ENCODE measurements around the gene EFHC2.

DNA sequence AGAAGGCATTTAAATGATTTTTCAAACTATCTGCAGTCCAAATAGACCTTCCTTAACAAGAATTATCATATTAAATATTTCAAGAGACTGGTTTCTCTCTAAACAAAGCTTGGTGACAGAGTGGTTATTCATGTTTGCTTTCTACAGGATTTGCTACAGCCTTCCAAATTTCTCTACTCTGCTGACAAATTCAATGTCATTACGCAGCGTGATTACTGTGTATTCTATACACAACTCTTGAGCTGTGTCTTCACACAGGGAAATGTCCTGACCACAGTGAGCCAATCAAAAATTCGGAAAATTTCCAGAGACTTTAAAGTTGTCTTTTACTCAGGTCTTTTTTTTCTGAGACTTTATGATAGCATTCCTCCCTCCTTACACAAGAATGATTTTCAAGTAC is 75.6 kb downstream of the EFHC2 start:
- TF ChIP-seq, protein P1, sequence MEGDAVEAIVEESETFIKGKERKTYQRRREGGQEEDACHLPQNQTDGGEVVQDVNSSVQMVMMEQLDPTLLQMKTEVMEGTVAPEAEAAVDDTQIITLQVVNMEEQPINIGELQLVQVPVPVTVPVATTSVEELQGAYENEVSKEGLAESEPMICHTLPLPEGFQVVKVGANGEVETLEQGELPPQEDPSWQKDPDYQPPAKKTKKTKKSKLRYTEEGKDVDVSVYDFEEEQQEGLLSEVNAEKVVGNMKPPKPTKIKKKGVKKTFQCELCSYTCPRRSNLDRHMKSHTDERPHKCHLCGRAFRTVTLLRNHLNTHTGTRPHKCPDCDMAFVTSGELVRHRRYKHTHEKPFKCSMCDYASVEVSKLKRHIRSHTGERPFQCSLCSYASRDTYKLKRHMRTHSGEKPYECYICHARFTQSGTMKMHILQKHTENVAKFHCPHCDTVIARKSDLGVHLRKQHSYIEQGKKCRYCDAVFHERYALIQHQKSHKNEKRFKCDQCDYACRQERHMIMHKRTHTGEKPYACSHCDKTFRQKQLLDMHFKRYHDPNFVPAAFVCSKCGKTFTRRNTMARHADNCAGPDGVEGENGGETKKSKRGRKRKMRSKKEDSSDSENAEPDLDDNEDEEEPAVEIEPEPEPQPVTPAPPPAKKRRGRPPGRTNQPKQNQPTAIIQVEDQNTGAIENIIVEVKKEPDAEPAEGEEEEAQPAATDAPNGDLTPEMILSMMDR (IDR thresholded peaks at IDR 0.05) = no peak
- TF ChIP-seq EP300 (IDR thresholded peaks at IDR 0.05) (no peak), POLR2A (IDR thresholded peaks at IDR 0.05) (no peak)

Measured in suprapubic skin (tissue), 3 donors.